Thymus (tissue), 11 donors: ENCODE measurements around the gene TAP2. TPM values are rescaled to one million over a fixed set of nuclear protein-coding genes. Genes with fewer than 3 reads are reported as not detected.
A peak's percentile ranks its signal among the peaks of the same experiment; 100 is the strongest.

ENCODE experiments used
- DNase-seq, 9 donors: peaks; one replicate each; pipeline ENCODE4 v3.0.0-alpha.2; 2013; ENCODE audit warnings: low spot score in 9 of 9, low read depth in 6 of 9, missing footprints in 1 of 9
- H3K27ac ChIP-seq, 2 donors: one replicate each; pipeline ENCODE4 v1.5.1; 2013; ENCODE audit warnings: control low read depth in 1 of 2, low read depth in 1 of 2, low read length in 1 of 2, mild to moderate bottlenecking in 1 of 2, moderate library complexity in 1 of 2
- H3K27me3 ChIP-seq, 2 donors: one replicate each; pipeline ENCODE4 v1.5.1; 2013; ENCODE audit warnings: low read length in 1 of 2; ENCODE audit not compliant: control insufficient read depth in 2 of 2, insufficient read depth in 1 of 2
- H3K36me3 ChIP-seq, 2 donors: one replicate each; pipeline ENCODE4 v1.5.1; 2013; ENCODE audit warnings: low read length in 1 of 2, mild to moderate bottlenecking in 1 of 2, moderate library complexity in 1 of 2; ENCODE audit not compliant: control insufficient read depth in 2 of 2, insufficient read depth in 2 of 2
- H3K4me1 ChIP-seq, 2 donors: one replicate each; pipeline ENCODE4 v1.5.1; 2013; ENCODE audit warnings: low read length in 2 of 2; ENCODE audit not compliant: control insufficient read depth in 2 of 2, insufficient read depth in 2 of 2
- H3K4me3 ChIP-seq, 2 donors: one replicate each; pipeline ENCODE4 v1.5.1; 2013; ENCODE audit warnings: low read length in 2 of 2, control low read depth in 1 of 2, mild to moderate bottlenecking in 1 of 2
- H3K9me3 ChIP-seq, 2 donors: one replicate each; pipeline ENCODE4 v1.5.1; 2013; ENCODE audit warnings: low read length in 1 of 2, mild to moderate bottlenecking in 1 of 2; ENCODE audit not compliant: control insufficient read depth in 2 of 2, insufficient read depth in 1 of 2
- WGBS: extraction: QIAGEN DNeasy Blood & Tissue Kit; methylation state at CpG from one replicate; pipeline ENCODE4 v1.1.7; 2013; 5-methylcytosine and 5-hydroxymethylcytosine counted together
- polyA plus RNA-seq: library from polyadenylated mRNA; stranded (reverse); fragments of 200-250 nt; gene quantifications from one replicate; pipeline ENCODE4 v1.2.3, GENCODE V29; 2013
- total RNA-seq: library from RNA; stranded (reverse); fragments of 120-200 nt; gene quantifications from one replicate; pipeline ENCODE4 v1.2.4, GENCODE V29; 2013
- donor health status: healthy.

TAP2 gene
- total and polyA plus RNA-seq, 2 donors = 29.7 to 39.8 TPM

GRCh38 chr6:32858194-32858593 lies 19.7 kb upstream of the TAP2 start:
- Histone ChIP-seq H3K9me3 (no peaks in the 10 kb centered on the region), H3K27me3 (peaks cover 0 to 2% of the 10 kb centered on the region in 2 donors), H3K4me1 (peaks cover 5 to 21% of the 10 kb centered on the region in 2 donors), H3K36me3 (peaks cover 22 to 52% of the 10 kb centered on the region in 2 donors), H3K4me3 (no peak overlapping the region), H3K27ac (no peak overlapping the region)
- 96% methylated on average over 5 of the region's 5 CpGs for WGBS
- no peak for DNase-seq

DNA sequence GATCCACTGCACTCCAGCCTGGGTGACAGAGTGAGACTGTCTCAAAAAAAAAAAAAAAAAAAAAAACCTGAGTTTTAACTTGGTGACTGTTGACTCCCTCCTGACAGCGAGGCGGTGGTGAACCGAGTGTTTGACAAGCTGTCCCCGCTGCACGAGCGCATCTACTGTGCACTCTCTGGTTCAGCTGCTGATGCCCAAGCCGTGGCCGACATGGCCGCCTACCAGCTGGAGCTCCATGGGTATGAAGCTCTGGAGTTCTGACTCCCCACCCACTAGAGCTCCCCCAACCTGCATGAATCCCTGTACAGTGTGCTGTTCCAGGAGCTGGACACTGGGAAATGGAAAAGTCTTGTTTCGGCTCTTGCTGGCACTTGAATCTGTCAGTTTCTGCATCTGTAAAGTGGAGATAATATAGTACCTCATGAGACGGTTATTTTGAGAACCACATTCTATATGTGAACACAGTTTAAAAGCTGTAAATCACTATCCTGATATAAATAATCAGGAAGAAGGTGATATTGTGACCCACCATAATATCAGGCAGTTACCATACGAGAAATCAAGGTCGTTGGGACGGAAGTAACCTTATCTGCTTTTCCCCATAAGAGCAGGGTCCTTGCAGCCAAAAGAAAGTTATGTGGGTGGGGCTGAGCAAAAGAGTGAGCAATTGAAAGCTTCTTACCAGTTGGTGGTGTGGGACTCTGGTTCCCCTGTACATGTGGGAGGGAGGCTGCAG lies 18.8 kb upstream of the TAP2 start:
- no peak for DNase-seq
- WGBS = 90% methylated on average over 14 of the region's 14 CpGs
- Histone ChIP-seq H3K9me3 (no peaks in the 10 kb centered on the region), H3K36me3 (peaks cover 22 to 52% of the 10 kb centered on the region in 2 donors), H3K4me3 (no peak overlapping the region), H3K27ac (no peak overlapping the region), H3K27me3 (peaks cover 0 to 2% of the 10 kb centered on the region in 2 donors), H3K4me1 (peaks cover 8 to 28% of the 10 kb centered on the region in 2 donors)

DNA sequence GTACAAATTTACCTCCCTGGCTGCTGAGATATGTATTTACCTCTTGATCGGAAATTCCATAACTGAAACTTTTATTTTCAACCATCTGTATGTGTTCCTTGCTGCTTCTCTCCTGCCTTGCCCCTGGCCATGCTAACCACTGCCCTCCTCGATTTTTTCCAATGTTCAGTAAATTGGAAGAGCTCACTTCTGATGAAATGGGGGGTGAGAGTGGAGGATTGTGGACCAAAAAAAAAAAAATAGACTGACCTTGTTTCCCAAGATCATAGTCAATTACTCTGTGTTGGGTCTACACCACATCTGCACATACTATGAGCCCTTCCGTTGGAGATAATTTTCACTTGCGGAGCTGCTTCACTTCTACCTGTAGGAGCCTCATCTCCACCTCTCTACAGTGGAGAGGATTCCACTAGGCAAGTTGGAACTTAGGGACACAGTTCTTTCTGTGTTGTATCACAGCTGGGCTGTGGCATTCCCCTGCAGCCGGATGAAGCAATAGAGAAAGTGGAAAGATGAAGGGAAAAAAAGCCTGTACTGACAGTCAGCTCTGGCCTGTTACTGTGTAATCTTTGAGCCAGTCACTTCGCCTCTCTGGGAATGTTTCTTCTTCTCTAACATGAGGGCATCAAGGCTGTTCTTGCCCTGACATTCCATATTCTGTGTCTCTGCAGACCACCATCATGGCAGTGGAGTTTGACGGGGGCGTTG lies 17.1 kb upstream of the TAP2 start:
- no peak for DNase-seq
- peaks cover 0 to 2% of the 10 kb centered on the region in 2 donors for H3K27me3 ChIP-seq
- peaks cover 28 to 60% of the 10 kb centered on the region in 2 donors for H3K36me3 ChIP-seq
- no peak overlapping the region for H3K4me3 ChIP-seq
- peak overlapping the region in 1 of 2 donors; percentile 95 for H3K27ac ChIP-seq
- 92% methylated on average over 8 of the region's 8 CpGs for WGBS
- H3K9me3 ChIP-seq = no peaks in the 10 kb centered on the region
- peaks cover 16 to 44% of the 10 kb centered on the region in 2 donors for H3K4me1 ChIP-seq

DNA sequence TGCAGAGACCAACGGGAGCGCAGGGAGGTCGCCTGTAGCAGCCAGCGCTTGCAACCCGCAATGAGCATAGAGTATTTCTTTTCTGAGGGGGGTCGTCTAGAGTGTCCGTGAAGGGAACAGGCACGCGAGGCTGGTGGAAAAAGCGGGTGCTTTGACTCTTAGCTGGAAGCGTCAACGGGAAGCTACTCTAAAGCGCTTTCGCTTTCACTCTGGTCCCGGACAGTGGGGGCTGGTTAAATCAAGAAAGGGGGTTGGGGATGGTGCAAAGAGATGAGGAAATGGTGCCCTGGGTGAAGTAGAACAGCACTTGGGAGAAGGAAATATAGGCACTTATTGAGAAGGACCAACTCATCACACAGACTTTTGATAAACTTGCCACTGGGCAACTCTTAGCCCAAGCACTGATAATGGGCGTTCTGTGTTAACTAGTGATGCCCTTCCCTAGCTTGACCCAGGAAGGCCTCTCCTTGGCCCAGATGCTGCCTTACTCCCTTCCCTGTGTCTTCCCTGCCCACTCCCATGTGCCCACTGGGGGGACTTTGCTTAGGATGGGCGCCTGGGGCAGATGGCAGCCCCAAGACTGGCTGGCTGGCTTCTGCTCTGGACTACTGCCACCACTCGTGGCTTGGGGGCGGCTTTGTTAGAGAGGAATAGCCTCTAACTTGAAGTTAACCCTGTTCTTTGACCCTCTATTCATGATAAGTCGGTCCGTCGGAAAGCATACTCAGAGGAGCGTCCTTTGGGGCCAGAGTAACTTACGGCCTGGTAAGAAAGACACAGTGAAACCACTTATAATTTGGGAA lies 16.0 kb upstream of the TAP2 start:
- 15% methylated on average over 24 of the region's 24 CpGs for WGBS
- H3K9me3 ChIP-seq = no peaks in the 10 kb centered on the region
- DNase-seq = peak in 6 of 9 donors; percentile 52 to 87 (median 70)
- H3K27ac ChIP-seq = peak overlapping the region; percentile 95 to 96
- peak overlapping the region; percentile 83 to 100 for H3K4me3 ChIP-seq
- H3K27me3 ChIP-seq = peaks cover 0 to 2% of the 10 kb centered on the region in 2 donors
- H3K36me3 ChIP-seq = peaks cover 33 to 61% of the 10 kb centered on the region in 2 donors
- peaks cover 16 to 44% of the 10 kb centered on the region in 2 donors for H3K4me1 ChIP-seq

DNA sequence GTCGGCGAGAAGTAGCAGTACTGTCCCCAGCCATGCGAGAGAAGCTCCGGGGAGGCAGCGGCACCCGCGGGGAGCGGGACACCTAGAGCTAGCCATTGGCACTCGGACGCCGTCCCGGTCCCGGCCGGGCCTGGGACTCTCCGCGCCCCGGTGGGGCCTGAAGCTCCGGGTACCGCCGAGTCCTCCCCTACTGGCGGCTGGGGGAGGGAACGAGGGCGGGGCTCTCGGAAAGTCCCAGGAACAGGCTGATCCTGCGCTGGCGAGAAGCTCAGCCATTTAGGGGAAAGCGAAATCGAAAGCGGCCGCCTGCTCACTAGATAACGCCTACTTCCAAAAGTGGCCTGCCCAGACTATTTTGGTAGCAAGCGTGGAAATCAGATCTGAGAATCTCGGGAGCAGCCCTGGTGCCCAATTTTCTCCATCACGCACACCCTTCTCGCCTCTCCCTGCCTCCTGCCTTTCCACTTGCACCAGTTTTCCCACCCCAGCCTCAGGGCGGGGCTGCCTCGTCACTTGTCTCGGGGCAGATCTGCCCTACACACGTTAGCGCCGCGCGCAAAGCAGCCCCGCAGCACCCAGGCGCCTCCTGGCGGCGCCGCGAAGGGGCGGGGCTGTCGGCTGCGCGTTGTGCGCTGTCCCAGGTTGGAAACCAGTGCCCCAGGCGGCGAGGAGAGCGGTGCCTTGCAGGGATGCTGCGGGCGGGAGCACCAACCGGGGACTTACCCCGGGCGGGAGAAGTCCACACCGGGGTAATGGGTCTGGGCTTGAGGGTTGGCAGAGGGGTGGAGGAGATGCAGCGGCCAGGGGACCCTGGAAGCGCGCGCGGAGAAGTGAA lies 15.2 kb upstream of the TAP2 start, which contains the start of the genes PSMB9 and TAP1:
TSS of gene PSMB9 (plus strand) at position 652 of the 835 bp plus-strand sequence. CDS start at position 690, 38 bp downstream.
TSS of gene TAP1 (minus strand) at position 164 of the 835 bp plus-strand sequence. CDS start at position 96, 68 bp downstream.
- H3K4me3 ChIP-seq = peak within 1 kb of the TSS; percentile 83 to 100
- H3K9me3 ChIP-seq = no peaks in the 10 kb centered on the region
- WGBS = under 1% methylated on average over 68 of the region's 68 CpGs
- H3K4me1 ChIP-seq = peaks cover 16 to 44% of the 10 kb centered on the region in 2 donors
- H3K27ac ChIP-seq = peak within 1 kb of the TSS; percentile 95 to 96
- peaks cover 30 to 58% of the 10 kb centered on the region in 2 donors for H3K36me3 ChIP-seq
- peaks cover 0 to 2% of the 10 kb centered on the region in 2 donors for H3K27me3 ChIP-seq
- peak; percentile 87 to 97 (median 94) for DNase-seq

DNA sequence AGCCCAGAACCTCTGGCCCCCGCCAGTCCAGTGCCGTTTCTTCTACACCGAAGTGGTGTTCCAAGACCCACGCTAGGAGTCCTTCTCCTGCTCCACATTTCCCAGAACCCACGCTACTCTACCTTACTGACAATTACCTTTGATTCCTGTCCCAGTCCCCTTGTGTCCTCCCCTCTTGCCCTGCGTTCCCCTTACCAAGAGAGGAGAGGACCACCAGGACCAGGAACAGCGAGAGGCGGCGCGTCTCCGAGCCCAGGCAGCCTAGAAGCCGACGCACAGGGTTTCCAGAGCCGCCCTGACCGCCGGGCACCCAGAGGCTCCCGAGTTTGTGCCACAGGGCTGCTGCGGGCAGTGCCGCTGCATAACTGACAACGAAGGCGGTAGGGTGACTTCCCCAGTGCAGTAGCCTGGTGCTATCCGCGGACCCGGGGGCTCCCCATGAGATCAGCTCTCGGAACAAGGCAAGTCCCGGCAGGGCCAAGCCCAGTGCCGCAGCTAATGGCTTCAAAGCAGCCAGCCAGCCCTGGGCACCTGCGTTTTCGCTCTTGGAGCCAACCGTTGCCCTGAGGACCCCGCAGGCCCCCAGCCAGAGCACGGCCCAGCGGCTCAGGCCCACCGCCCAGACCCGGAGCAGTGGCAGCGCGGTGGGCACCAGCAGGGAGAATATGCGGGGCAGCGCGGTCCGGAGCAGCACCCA lies 14.5 kb upstream of the TAP2 start:
- WGBS = under 1% methylated on average over 41 of the region's 41 CpGs

GRCh38 chr6:32852018-32852843 lies 13.7 kb upstream of the TAP2 start:
- Histone ChIP-seq H3K9me3 (no peaks in the 10 kb centered on the region), H3K4me1 (peaks cover 18 to 44% of the 10 kb centered on the region in 2 donors), H3K27ac (peak overlapping the region; percentile 95 to 96), H3K4me3 (peak overlapping the region; percentile 83 to 100), H3K36me3 (peaks cover 31 to 58% of the 10 kb centered on the region in 2 donors), H3K27me3 (peaks cover 0 to 2% of the 10 kb centered on the region in 2 donors)
- WGBS = 58% methylated on average over 23 of the region's 23 CpGs
- no peak for DNase-seq

More for the DNA sequence above, 14.5 kb upstream of the TAP2 start:
- Histone ChIP-seq H3K9me3 (no peaks in the 10 kb centered on the region), H3K27me3 (peaks cover 0 to 2% of the 10 kb centered on the region in 2 donors), H3K4me1 (peaks cover 16 to 44% of the 10 kb centered on the region in 2 donors), H3K4me3 (peak overlapping the region; percentile 83 to 100), H3K36me3 (peaks cover 30 to 58% of the 10 kb centered on the region in 2 donors), H3K27ac (peak overlapping the region; percentile 95 to 96)
- peak in 2 of 9 donors; percentile 36 to 62 for DNase-seq
